ENCODE measurements around the gene RBM8A.

- TF ChIP-seq EZH2 (IDR thresholded peaks at IDR 0.05) (no peak), POLR2AphosphoS5 (IDR thresholded peaks at IDR 0.05; ENCODE audit: borderline replicate concordance, low read depth, low read length) (no peak)
These were observed 17.2 kb upstream of the RBM8A start for GRCh38 chr1:145944532-145944931.
